GM12892 (cell line): Measurements from ENCODE around the gene ANKRD44.

Source experiments
- DNase-seq: peaks from one replicate; pipeline ENCODE4 v3.0.0; 2011; ENCODE audit not compliant: insufficient read length
- FAIRE-seq: peaks from 2 replicates; lab custom pipeline; 2011; peaks lifted over from hg19 to GRCh38; lab: Jason Lieb, UNC
- POLR2A ChIP-seq: IDR thresholded peaks from 2 replicates; pipeline ENCODE4 v1.6.1; 2011; ENCODE audit warnings: low read depth, low read length, control low read depth
- POLR2AphosphoS5 ChIP-seq: IDR thresholded peaks from 2 replicates; pipeline ENCODE4 v1.6.1; 2011; ENCODE audit warnings: low read depth, low read length, control low read depth
- TAF1 ChIP-seq: IDR thresholded peaks from 2 replicates; pipeline ENCODE4 v1.6.1; 2011; ENCODE audit warnings: low read depth, mild to moderate bottlenecking, control low read depth, low read length, borderline replicate concordance

Gene ANKRD44

GRCh38 chr2:197141702-197142473 is 168.7 kb downstream of the ANKRD44 start:
- FAIRE-seq: peak; percentile 40
- DNase-seq: no peak
- TF ChIP-seq TAF1 (no peak), POLR2AphosphoS5 (no peak), POLR2A (no peak)

GRCh38 chr2:197140045-197140444 is 170.5 kb downstream of the ANKRD44 start:
- TF ChIP-seq POLR2A: no peak
- TF ChIP-seq POLR2AphosphoS5: no peak
- TF ChIP-seq TAF1: no peak
- FAIRE-seq (no peak), DNase-seq (no peak)

GRCh38 chr2:197138506-197138905 is 172.1 kb downstream of the ANKRD44 start:
- TF ChIP-seq POLR2A: no peak
- TF ChIP-seq TAF1: no peak
- TF ChIP-seq POLR2AphosphoS5: no peak
- DNase-seq (no peak), FAIRE-seq (no peak)

- peak; percentile 68 for FAIRE-seq
- no peak for TF ChIP-seq POLR2AphosphoS5
- TF ChIP-seq POLR2A: no peak
- TF ChIP-seq TAF1: no peak
- no peak for DNase-seq
These were observed 172.6 kb downstream of the ANKRD44 start for GRCh38 chr2:197137826-197138477.

- no peak for DNase-seq
- TF ChIP-seq POLR2AphosphoS5 (no peak), TAF1 (no peak), POLR2A (no peak)
- no peak for FAIRE-seq
These were observed 173.3 kb downstream of the ANKRD44 start for GRCh38 chr2:197137231-197137630.

- TF ChIP-seq POLR2AphosphoS5: no peak
- TF ChIP-seq POLR2A: no peak
- TF ChIP-seq TAF1: no peak
- FAIRE-seq: no peak
- DNase-seq: no peak
These were observed 174.1 kb downstream of the ANKRD44 start for GRCh38 chr2:197136452-197136851.

GRCh38 chr2:197135806-197136205 is 174.8 kb downstream of the ANKRD44 start:
- TF ChIP-seq TAF1: no peak
- no peak for FAIRE-seq
- DNase-seq: no peak

GRCh38 chr2:197134206-197134605 is 176.4 kb downstream of the ANKRD44 start:
- TF ChIP-seq POLR2AphosphoS5 (no peak), TAF1 (no peak), POLR2A (no peak)
- no peak for DNase-seq
- no peak for FAIRE-seq

GRCh38 chr2:197131558-197131855 is 179.1 kb downstream of the ANKRD44 start:
- DNase-seq: no peak
- peak; percentile 91 for FAIRE-seq
- TF ChIP-seq POLR2A (no peak), POLR2AphosphoS5 (no peak)

- TF ChIP-seq TAF1 (no peak), POLR2AphosphoS5 (no peak), POLR2A (no peak)
- DNase-seq (no peak), FAIRE-seq (peak; percentile 93)
These were observed 180.3 kb downstream of the ANKRD44 start for GRCh38 chr2:197130318-197130717.

- DNase-seq (no peak), FAIRE-seq (no peak)
- no peak for TF ChIP-seq TAF1
- TF ChIP-seq POLR2A: no peak
- no peak for TF ChIP-seq POLR2AphosphoS5
These were observed 181.7 kb downstream of the ANKRD44 start for GRCh38 chr2:197128897-197129296.

- TF ChIP-seq POLR2A (no peak), TAF1 (no peak), POLR2AphosphoS5 (no peak)
- FAIRE-seq: no peak
- DNase-seq: no peak
These were observed 182.5 kb downstream of the ANKRD44 start for GRCh38 chr2:197128126-197128525.
